ENCODE data around the gene EDA.
"Not testable (repeated sequence)": the region's sequence is repeated elsewhere in the genome, so short reads cannot be mapped to it uniquely, and the experiment has no call there.

The EDA gene

GRCh38 chrX:69959712-69960111, 343.8 kb downstream of the EDA start:
- no peak for DNase-seq (ENCODE audit: low read depth)

- DNase-seq (ENCODE audit: low read depth) = no peak
Measured at GRCh38 chrX:69961365-69962072, 345.6 kb downstream of the EDA start.

- DNase-seq (ENCODE audit: low read depth) = no peak
Measured at GRCh38 chrX:69968950-69969349, 353.0 kb downstream of the EDA start.

- DNase-seq (ENCODE audit: low read depth) = no peak
Measured at GRCh38 chrX:69969460-69969859, 353.5 kb downstream of the EDA start.

- DNase-seq (ENCODE audit: low read depth) = no peak
Measured at GRCh38 chrX:69987691-69988090, 371.8 kb downstream of the EDA start.

GRCh38 chrX:69988955-69989394, 373.1 kb downstream of the EDA start:
- no peak for DNase-seq (ENCODE audit: low read depth)

GRCh38 chrX:69991685-69992084, 375.8 kb downstream of the EDA start:
- DNase-seq (ENCODE audit: low read depth) = no peak

GRCh38 chrX:69993494-69993893, 377.6 kb downstream of the EDA start:
- no peak for DNase-seq (ENCODE audit: low read depth)

GRCh38 chrX:69995362-69996112, 379.6 kb downstream of the EDA start:
- no peak for DNase-seq (ENCODE audit: low read depth)

- DNase-seq (ENCODE audit: low read depth) = no peak
Measured at GRCh38 chrX:69996113-69996468, 380.2 kb downstream of the EDA start.

- not testable (repeated sequence) for DNase-seq (ENCODE audit: low read depth)
Measured at GRCh38 chrX:69998299-69998698, 382.4 kb downstream of the EDA start.

GRCh38 chrX:70001269-70001668, 385.4 kb downstream of the EDA start:
- DNase-seq (ENCODE audit: low read depth) = no peak

GRCh38 chrX:70001708-70002341, 385.9 kb downstream of the EDA start:
- no peak for DNase-seq (ENCODE audit: low read depth)

GRCh38 chrX:70007946-70008345, 392.0 kb downstream of the EDA start:
- no peak for DNase-seq (ENCODE audit: low read depth)

- no peak for DNase-seq (ENCODE audit: low read depth)
Measured at GRCh38 chrX:70009049-70009448, 393.1 kb downstream of the EDA start.

- DNase-seq (ENCODE audit: low read depth) = no peak
Measured at GRCh38 chrX:70009970-70010369, 394.1 kb downstream of the EDA start.

- no peak for DNase-seq (ENCODE audit: low read depth)
Measured at GRCh38 chrX:70012756-70013155, 396.8 kb downstream of the EDA start.

GRCh38 chrX:70013466-70014381, 397.8 kb downstream of the EDA start:
- DNase-seq (ENCODE audit: low read depth) = no peak

GRCh38 chrX:70016513-70016912, 400.6 kb downstream of the EDA start:
- DNase-seq (ENCODE audit: low read depth) = no peak

GRCh38 chrX:70022616-70023015, 406.7 kb downstream of the EDA start:
- DNase-seq (ENCODE audit: low read depth) = no peak

- no peak for DNase-seq (ENCODE audit: low read depth)
Measured at GRCh38 chrX:70025464-70025863, 409.6 kb downstream of the EDA start.

Data from activated T-cell treated with anti-CD3 and anti-CD28 coated beads for 24 hours (primary cell).